Skeletal muscle satellite cell (primary cell): ENCODE results near the gene SCAMP2.

Source experiments
- H3K27me3 ChIP-seq: 2 replicates; pipeline ENCODE4 v1.7.0; 2013; ENCODE audit warnings: low read length; ENCODE audit not compliant: control insufficient read depth, insufficient read depth
- H3K36me3 ChIP-seq: 2 replicates; pipeline ENCODE4 v1.7.0; 2013; ENCODE audit warnings: mild to moderate bottlenecking, control low read depth, low read length; ENCODE audit not compliant: insufficient read depth
- H3K4me1 ChIP-seq: 2 replicates; pipeline ENCODE4 v1.7.0; 2013; ENCODE audit warnings: low read length; ENCODE audit not compliant: control insufficient read depth, insufficient read depth
- H3K4me2 ChIP-seq: 2 replicates; pipeline ENCODE4 v1.7.0; 2013; ENCODE audit warnings: mild to moderate bottlenecking, low read length
- H3K4me3 ChIP-seq: 2 replicates; pipeline ENCODE4 v1.7.0; 2013; ENCODE audit warnings: low read length
- H3K9ac ChIP-seq: 2 replicates; pipeline ENCODE4 v1.7.0; 2013; ENCODE audit warnings: mild to moderate bottlenecking, low read depth, low read length, moderate library complexity
- H3K9me3 ChIP-seq: replicated peaks from 2 replicates; pipeline ENCODE4 v1.7.0; 2013; ENCODE audit warnings: mild to moderate bottlenecking, control low read depth, low read length

Gene SCAMP2

GRCh38 chr15:74833376-74834107, 39.6 kb downstream of the SCAMP2 start:
- Histone ChIP-seq H3K36me3 (no peaks in the 10 kb centered on the region), H3K4me3 (no peak overlapping the region), H3K4me2 (no peak overlapping the region), H3K27me3 (peaks cover 3% of the 10 kb centered on the region), H3K9me3 (no peaks in the 10 kb centered on the region), H3K4me1 (peaks cover 7% of the 10 kb centered on the region), H3K9ac (no peak overlapping the region)

- no peaks in the 10 kb centered on the region for H3K36me3 ChIP-seq
- no peak overlapping the region for H3K4me3 ChIP-seq
- H3K27me3 ChIP-seq, result peaks cover 10% of the 10 kb centered on the region
- peaks cover 7% of the 10 kb centered on the region for H3K4me1 ChIP-seq
- no peaks in the 10 kb centered on the region for H3K9me3 ChIP-seq
- H3K4me2 ChIP-seq, result no peak overlapping the region
- no peak overlapping the region for H3K9ac ChIP-seq
Observed at GRCh38 chr15:74832826-74833225, 40.3 kb downstream of the SCAMP2 start.

GRCh38 chr15:74831813-74832495, 41.2 kb downstream of the SCAMP2 start:
- Histone ChIP-seq H3K36me3 (no peaks in the 10 kb centered on the region), H3K4me1 (peaks cover 7% of the 10 kb centered on the region), H3K9ac (no peak overlapping the region), H3K4me2 (no peak overlapping the region), H3K4me3 (no peak overlapping the region), H3K9me3 (no peaks in the 10 kb centered on the region), H3K27me3 (peaks cover 19% of the 10 kb centered on the region)

DNA sequence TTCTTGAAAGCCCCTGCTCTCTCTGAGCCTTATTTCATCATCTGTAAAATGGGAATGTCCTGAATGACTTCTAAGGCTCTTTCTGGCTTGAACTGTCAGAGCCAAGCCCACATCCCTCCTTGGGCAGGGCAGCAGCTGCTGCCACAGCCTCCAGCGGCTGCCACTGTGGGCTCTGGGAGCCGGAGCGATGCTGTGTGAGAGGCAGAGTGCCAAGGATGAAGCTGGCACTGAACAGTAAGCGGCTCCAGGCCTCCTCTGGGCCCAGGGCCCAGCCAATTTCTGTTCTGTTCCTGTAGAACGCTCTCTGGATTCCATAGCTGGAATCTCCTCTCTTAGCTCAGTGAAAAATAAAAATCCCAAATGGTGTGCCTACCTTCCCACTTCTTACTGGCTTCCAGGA, 42.3 kb downstream of the SCAMP2 start:
- peaks cover 27% of the 10 kb centered on the region for H3K27me3 ChIP-seq

GRCh38 chr15:74829991-74830390, 43.2 kb downstream of the SCAMP2 start:
- H3K27me3 ChIP-seq, result peaks cover 36% of the 10 kb centered on the region
- H3K9me3 ChIP-seq, result no peaks in the 10 kb centered on the region
- no peaks in the 10 kb centered on the region for H3K36me3 ChIP-seq
- H3K4me2 ChIP-seq, result no peak overlapping the region
- no peak overlapping the region for H3K9ac ChIP-seq
- no peak overlapping the region for H3K4me3 ChIP-seq
- H3K4me1 ChIP-seq, result peaks cover 7% of the 10 kb centered on the region

More for the DNA sequence above, 42.3 kb downstream of the SCAMP2 start:
- Histone ChIP-seq H3K4me1 (peaks cover 7% of the 10 kb centered on the region), H3K9ac (no peak overlapping the region), H3K4me2 (no peak overlapping the region), H3K36me3 (no peaks in the 10 kb centered on the region), H3K9me3 (no peaks in the 10 kb centered on the region), H3K4me3 (no peak overlapping the region)

DNA sequence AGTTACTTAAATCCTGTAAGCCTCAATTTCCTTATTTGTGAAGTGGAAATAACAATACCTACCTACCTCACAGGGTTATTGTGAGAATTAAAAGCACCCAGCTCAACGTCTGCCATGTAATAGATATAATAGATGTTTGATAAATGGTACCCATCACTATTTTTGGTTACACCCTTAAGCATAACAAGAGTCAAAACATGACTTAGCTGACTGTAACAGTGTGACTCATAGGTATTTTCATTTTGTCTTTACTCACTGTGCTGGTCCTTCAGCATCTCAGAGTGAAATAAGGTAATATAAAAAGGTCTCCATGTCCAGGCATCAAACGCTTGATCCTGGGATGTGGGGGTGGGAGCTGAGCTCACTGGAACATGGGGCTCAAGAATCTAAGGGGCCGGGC, 43.7 kb downstream of the SCAMP2 start:
- Histone ChIP-seq H3K4me1 (peaks cover 7% of the 10 kb centered on the region), H3K27me3 (peaks cover 40% of the 10 kb centered on the region), H3K4me2 (no peak overlapping the region), H3K4me3 (no peak overlapping the region), H3K36me3 (no peaks in the 10 kb centered on the region), H3K9me3 (no peaks in the 10 kb centered on the region), H3K9ac (no peak overlapping the region)

DNA sequence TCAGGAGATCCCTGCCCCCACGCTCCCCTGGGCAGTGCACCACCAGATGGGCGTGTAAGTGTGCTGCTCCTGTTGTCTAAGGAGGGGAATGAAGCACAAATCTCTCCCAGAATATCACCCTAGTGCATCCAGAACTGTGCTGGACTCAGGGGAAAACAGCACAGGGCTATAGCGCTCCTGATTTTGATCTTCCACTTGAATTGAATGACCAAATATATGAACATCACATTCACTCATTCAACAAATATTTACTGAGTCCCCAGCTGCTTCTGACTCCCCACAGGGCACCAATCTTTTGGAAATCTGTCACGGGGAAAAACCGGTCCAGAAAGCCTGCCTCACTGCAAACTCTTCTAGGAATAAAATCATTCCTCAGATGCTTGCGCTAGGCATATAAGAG, 44.3 kb downstream of the SCAMP2 start:
- Histone ChIP-seq H3K4me1 (peaks cover 7% of the 10 kb centered on the region), H3K9ac (no peak overlapping the region), H3K4me2 (no peak overlapping the region), H3K9me3 (no peaks in the 10 kb centered on the region), H3K36me3 (no peaks in the 10 kb centered on the region), H3K27me3 (peaks cover 47% of the 10 kb centered on the region), H3K4me3 (no peak overlapping the region)

- H3K4me3 ChIP-seq, result no peak overlapping the region
- no peaks in the 10 kb centered on the region for H3K9me3 ChIP-seq
- no peak overlapping the region for H3K9ac ChIP-seq
- no peak overlapping the region for H3K4me2 ChIP-seq
- H3K27me3 ChIP-seq, result peaks cover 56% of the 10 kb centered on the region
- peaks cover 7% of the 10 kb centered on the region for H3K4me1 ChIP-seq
- no peaks in the 10 kb centered on the region for H3K36me3 ChIP-seq
Observed at GRCh38 chr15:74827614-74828013, 45.6 kb downstream of the SCAMP2 start.

- no peaks in the 10 kb centered on the region for H3K36me3 ChIP-seq
Observed at GRCh38 chr15:74826921-74827320, 46.2 kb downstream of the SCAMP2 start.

GRCh38 chr15:74826364-74826819, 46.8 kb downstream of the SCAMP2 start, which contains the start of gene CPLX3:
TSS of gene CPLX3 (plus strand) at chr15:74826627. CDS start at chr15:74826704, 77 bp downstream.
- Histone ChIP-seq H3K27me3 (peaks cover 62% of the 10 kb centered on the region), H3K9ac (no peak within 1 kb of the TSS), H3K9me3 (no peaks in the 10 kb centered on the region), H3K4me2 (no peak within 1 kb of the TSS), H3K36me3 (no peaks in the 10 kb centered on the region), H3K4me3 (no peak within 1 kb of the TSS), H3K4me1 (peaks cover 7% of the 10 kb centered on the region)

More at GRCh38 chr15:74826921-74827320, 46.2 kb downstream of the SCAMP2 start:
- Histone ChIP-seq H3K4me2 (no peak overlapping the region), H3K27me3 (peaks cover 59% of the 10 kb centered on the region), H3K4me3 (no peak overlapping the region), H3K9me3 (no peaks in the 10 kb centered on the region), H3K9ac (no peak overlapping the region), H3K4me1 (peaks cover 7% of the 10 kb centered on the region)

DNA sequence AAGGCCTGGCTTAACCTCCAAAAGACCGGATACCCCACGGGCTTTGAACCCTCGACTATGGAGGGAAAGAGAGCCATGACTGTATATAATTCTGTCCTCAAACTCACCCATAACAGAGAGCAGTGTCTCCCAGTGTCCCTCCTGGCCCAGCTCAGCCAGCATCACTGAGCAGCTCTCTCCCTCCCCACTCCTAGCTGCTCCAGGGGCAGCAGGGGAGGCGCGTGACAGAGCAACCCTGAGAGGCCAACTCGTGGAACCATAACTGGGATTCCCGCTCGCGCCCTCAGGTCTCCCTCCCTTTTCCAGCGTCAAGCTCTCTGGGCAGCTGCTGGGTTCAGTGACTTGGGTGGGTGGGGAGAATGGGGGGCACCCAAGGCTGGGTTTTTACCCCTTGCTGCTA, 47.3 kb downstream of the SCAMP2 start:
- peaks cover 64% of the 10 kb centered on the region for H3K27me3 ChIP-seq

More for the DNA sequence above, 47.3 kb downstream of the SCAMP2 start:
- H3K4me1 ChIP-seq, result peaks cover 7% of the 10 kb centered on the region
- no peaks in the 10 kb centered on the region for H3K9me3 ChIP-seq
- H3K4me3 ChIP-seq, result no peak overlapping the region
- H3K4me2 ChIP-seq, result no peak overlapping the region
- no peak overlapping the region for H3K9ac ChIP-seq
- H3K36me3 ChIP-seq, result no peaks in the 10 kb centered on the region
